GM19239 (cell line): ENCODE measurements around the gene APBA2.

Experiments
- DNase-seq: peaks from one replicate; pipeline ENCODE4 v3.0.0; 2011; ENCODE audit warnings: low spot score; ENCODE audit not compliant: insufficient read length
- FAIRE-seq: peaks from 2 replicates; lab custom pipeline; 2011; peaks lifted over from hg19 to GRCh38; lab: Jason Lieb, UNC

The APBA2 gene

GRCh38 chr15:28991236-28992171, 105.7 kb downstream of the APBA2 start:
- DNase-seq (no peak), FAIRE-seq (no peak)

- no peak for FAIRE-seq
- DNase-seq = no peak
These were observed 106.6 kb downstream of the APBA2 start for GRCh38 chr15:28992336-28992864.

DNA sequence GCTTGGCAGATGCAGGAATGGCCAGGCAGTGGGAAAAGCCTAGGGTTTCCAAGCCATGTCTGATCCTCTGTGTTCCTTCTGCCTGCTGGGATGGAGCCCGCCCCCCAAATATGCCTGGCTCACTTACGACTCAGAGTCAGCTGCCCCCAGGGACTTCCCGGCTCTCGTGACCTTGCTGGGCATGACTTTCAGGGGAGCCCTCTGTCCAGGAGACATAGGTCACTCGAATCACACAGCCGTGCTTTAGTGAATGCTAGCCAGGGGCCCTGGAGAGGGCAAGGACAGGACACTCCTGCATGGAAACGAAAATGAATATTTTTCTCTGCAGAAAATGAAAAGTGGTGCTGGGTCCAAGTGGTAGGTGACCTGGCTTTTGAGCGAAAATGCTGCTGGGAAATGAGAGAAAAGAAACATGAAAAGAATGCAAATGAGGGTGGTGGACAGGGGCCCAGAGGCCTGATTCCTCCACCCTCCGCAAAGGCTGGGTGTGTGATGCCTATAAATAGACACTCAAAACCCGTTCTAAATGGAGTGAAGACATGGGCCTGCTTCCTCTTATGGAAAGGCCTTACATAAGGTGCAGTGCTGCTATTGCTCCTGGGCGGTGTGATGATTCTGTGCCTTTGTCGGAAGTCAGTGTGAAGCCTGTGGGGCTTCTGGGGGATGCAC, 107.4 kb downstream of the APBA2 start:
- FAIRE-seq (no peak), DNase-seq (no peak)

DNA sequence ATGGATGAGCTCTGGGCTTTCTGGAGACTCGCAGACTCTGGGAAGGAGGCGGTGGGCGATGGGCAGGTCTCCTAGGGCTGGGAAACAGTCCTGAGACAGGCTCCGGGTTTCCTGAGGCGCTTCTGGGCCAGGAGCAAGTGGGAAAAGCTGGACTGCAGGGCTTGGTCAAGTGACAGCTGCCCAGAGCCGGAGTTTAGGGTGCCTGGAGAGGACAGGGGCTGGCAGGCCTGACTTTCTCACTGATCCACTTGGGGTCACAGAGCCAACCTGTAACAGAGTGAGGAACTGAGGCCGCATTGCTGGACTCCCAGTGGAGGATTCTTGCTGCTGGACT, 107.9 kb downstream of the APBA2 start:
- FAIRE-seq (no peak), DNase-seq (no peak)

- DNase-seq (no peak), FAIRE-seq (no peak)
These were observed 108.5 kb downstream of the APBA2 start for GRCh38 chr15:28994142-28994830.

DNA sequence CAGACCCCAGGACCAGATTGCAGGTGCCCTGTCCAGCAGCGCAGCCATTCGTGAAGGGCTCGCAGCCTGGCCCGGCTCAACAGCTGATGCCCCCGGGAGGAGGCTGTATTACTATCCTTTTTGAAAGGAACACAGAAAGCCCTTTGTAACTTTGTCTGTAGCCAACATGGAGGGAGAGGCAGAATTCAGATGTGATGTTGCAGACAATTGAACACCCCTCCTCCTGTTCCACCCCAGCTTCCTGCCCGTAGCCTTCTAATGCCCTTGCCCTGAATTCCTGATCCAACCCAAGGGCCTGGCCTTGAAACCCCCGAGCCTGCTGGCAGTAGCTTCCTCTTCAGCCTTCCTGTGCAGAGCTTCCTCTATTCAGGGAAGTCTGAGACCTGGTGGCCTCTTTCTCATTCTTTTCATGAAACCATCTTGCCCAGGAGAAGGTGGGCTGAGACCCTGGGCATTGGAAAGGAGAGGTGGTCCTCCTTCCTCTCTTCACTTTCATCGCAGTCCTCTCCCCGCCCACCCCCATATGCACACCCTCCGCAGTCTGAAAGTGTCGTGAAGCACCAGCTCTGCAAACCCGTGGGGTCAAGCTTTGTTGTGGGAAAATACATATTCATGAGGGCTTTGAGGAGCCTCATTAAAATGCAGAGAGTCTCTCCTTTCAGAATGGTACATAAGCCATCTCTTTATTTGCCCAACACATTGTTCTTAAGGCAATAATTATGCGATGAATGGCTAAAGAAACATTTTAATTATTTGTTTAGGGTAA, 109.2 kb downstream of the APBA2 start:
- DNase-seq (no peak), FAIRE-seq (no peak)

- no peak for FAIRE-seq
- no peak for DNase-seq
These were observed 109.9 kb downstream of the APBA2 start for GRCh38 chr15:28995705-28996104.

GRCh38 chr15:28996289-28996688, 110.5 kb downstream of the APBA2 start:
- DNase-seq = no peak
- FAIRE-seq = no peak

DNA sequence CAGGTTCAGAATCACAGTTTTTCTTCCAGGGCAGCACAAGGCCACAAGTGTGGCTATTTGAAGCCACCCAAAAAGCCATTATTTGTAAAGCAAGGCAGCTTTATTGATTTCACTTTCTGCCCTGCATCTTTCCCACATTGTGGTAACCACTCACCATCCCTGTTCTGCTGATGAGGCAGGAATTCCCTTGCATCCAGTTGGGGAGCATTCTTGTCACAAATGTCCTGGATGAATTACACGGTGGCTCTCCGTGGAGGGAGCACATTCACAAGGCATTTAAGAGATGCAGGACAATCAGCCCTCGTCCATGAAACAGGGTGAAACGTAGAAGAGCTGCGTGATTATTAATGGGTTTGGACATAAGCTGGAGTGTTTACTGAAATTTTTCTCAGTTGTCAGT, 111.2 kb downstream of the APBA2 start:
- DNase-seq = no peak
- no peak for FAIRE-seq

DNA sequence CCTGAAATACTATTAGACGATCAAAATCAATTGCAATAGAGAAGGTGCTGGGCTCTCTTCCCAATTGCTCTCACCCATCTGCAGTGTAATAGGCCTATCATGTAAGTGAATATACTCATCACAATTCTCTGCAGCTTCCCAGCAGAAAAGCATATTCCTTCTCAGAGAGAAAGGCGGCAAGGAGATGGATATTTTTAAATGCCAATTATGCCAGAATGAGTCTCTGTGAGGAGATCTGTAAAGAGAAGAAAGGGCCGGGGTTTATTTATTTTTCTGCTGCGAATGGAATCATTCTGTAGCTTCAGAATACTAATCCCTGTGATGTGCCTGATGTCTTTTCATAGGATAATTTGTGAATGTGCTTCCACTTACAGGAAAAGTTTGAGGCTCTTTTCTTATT, 112.0 kb downstream of the APBA2 start:
- DNase-seq = no peak
- FAIRE-seq = no peak

GRCh38 chr15:28998511-28998910, 112.7 kb downstream of the APBA2 start:
- FAIRE-seq (no peak), DNase-seq (no peak)

GRCh38 chr15:29003191-29003839, 117.5 kb downstream of the APBA2 start:
- FAIRE-seq (no peak), DNase-seq (no peak)

DNA sequence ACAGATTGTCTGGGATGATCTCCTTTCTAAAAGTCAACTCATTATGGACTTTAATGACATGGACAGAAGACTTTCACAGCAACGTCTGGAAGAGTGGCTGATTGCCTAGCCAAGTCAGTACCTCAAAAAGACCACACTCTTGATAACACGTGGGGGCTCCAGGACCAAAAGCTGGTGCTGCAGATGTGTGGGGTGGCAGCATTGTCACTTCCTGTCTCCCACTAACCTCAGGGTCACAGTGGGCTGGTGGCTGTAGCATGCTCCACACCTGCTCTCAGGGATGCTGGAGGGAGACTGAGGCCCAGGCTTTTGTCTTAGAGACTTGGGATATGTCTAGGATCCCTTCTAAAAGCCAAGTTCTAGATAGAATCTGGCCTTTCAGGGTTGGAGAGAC, 118.1 kb downstream of the APBA2 start:
- no peak for FAIRE-seq
- DNase-seq = no peak

DNA sequence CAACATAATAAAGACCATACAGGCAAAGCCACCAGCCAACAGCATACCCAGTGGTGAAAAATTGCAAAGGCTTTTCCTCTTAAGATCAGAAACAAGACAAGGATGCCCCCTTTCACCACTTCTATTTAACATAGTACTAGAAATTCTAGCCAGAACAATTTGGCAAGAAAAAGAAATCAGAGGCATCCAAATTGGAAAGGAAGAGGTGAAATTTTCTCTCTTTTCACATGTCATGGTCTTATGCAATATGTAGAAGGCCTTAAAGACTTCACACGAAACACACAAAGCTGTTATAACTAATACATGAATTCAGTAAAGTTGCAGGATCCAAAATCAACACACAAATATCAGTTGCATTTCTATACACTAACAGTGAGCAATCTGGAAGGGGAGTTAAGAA, 120.2 kb downstream of the APBA2 start:
- FAIRE-seq (no peak), DNase-seq (no peak)

- no peak for FAIRE-seq
- no peak for DNase-seq
These were observed 123.1 kb downstream of the APBA2 start for GRCh38 chr15:29008846-29009245.

GRCh38 chr15:29012097-29012496, 126.3 kb downstream of the APBA2 start:
- no peak for FAIRE-seq
- DNase-seq = no peak

DNA sequence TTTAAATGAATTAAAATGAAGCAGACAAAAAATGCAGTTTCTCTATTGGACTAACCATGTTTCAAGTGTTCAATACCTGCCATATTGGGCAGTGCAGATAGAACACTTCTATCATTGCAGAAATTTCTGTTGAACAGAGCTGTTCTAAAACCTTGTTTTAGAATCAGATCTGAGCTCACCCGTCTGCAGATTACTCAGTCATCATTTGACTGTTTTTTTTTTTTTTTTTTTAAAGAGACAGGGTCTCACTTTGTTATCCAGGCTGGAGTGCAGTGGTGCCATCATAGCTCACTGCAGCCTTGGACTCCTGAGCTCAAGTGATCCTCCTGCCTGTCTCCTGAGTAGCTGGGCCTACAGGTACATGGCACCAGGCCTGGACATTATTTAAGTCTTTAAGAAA, 128.7 kb downstream of the APBA2 start:
- no peak for FAIRE-seq

GRCh38 chr15:29016518-29016917, 130.7 kb downstream of the APBA2 start:
- no peak for FAIRE-seq
- no peak for DNase-seq

More for the DNA sequence above, 128.7 kb downstream of the APBA2 start:
- no peak for DNase-seq

GRCh38 chr15:29018120-29018805, 132.5 kb downstream of the APBA2 start:
- DNase-seq = no peak
- no peak for FAIRE-seq
